HEK293 (cell line): Measurements from ENCODE around the gene CNIH3.

Experiments used
- KLF9 ChIP-seq: fragments of 450-650 bp; formaldehyde crosslinking; IDR thresholded peaks from 2 replicates; pipeline ENCODE4 v1.5.1; 2016; ENCODE audit warnings: missing biosample characterization, missing genetic modification characterization, low read depth
- SALL2 ChIP-seq: fragments of 450-650 bp; formaldehyde crosslinking; IDR thresholded peaks from 2 replicates; pipeline ENCODE4 v1.5.0; 2017; ENCODE audit warnings: missing biosample characterization, mild to moderate bottlenecking, missing genetic modification characterization, borderline replicate concordance
- SCRT2 ChIP-seq: fragments of 450-650 bp; formaldehyde crosslinking; IDR thresholded peaks from 2 replicates; pipeline ENCODE4 v1.5.1; 2016; ENCODE audit warnings: missing biosample characterization, missing genetic modification characterization
- SP7 ChIP-seq: fragments of 450-650 bp; formaldehyde crosslinking; IDR thresholded peaks from 2 replicates; pipeline ENCODE4 v1.5.1; 2016; ENCODE audit warnings: missing biosample characterization, missing genetic modification characterization
- TRIM28 ChIP-seq: IDR thresholded peaks from 2 replicates; pipeline ENCODE4 v1.6.1; 2011; ENCODE audit warnings: low read length, control low read depth, borderline replicate concordance
- WT1 ChIP-seq: fragments of 450-650 bp; formaldehyde crosslinking; IDR thresholded peaks from 2 replicates; pipeline ENCODE4 v1.5.1; 2016; ENCODE audit warnings: missing biosample characterization, missing genetic modification characterization
- ZBTB21 ChIP-seq: fragments of 450-650 bp; formaldehyde crosslinking; IDR thresholded peaks from 2 replicates; pipeline ENCODE4 v1.5.1; 2017; ENCODE audit warnings: missing biosample characterization, missing genetic modification characterization
- ZBTB7A ChIP-seq: fragments of 450-650 bp; formaldehyde crosslinking; IDR thresholded peaks from 2 replicates; pipeline ENCODE4 v1.5.1; 2016; ENCODE audit warnings: low read depth, missing biosample characterization, missing genetic modification characterization
- ZFP37 ChIP-seq: fragments of 450-650 bp; formaldehyde crosslinking; IDR thresholded peaks from 2 replicates; pipeline ENCODE4 v1.5.1; 2016; ENCODE audit warnings: missing biosample characterization, missing genetic modification characterization
- ZNF266 ChIP-seq: fragments of 450-650 bp; formaldehyde crosslinking; IDR thresholded peaks from 2 replicates; pipeline ENCODE4 v1.5.1; 2016; ENCODE audit warnings: missing biosample characterization, missing genetic modification characterization, low read depth
- ZNF302 ChIP-seq: fragments of 450-650 bp; formaldehyde crosslinking; IDR thresholded peaks from 2 replicates; pipeline ENCODE4 v1.5.1; 2016; ENCODE audit warnings: missing biosample characterization, missing genetic modification characterization, low read depth
- ZNF335 ChIP-seq: fragments of 450-650 bp; formaldehyde crosslinking; conservative IDR thresholded peaks from 2 replicates; pipeline ENCODE4 v1.5.1; 2016; ENCODE audit warnings: missing biosample characterization, missing genetic modification characterization
- ZNF514 ChIP-seq: fragments of 450-650 bp; formaldehyde crosslinking; IDR thresholded peaks from 2 replicates; pipeline ENCODE4 v1.5.1; 2016; ENCODE audit warnings: missing biosample characterization, missing genetic modification characterization
- ZNF629 ChIP-seq: fragments of 450-650 bp; formaldehyde crosslinking; IDR thresholded peaks from 2 replicates; pipeline ENCODE4 v1.5.1; 2017; ENCODE audit warnings: missing biosample characterization, missing genetic modification characterization
- ZNF843 ChIP-seq: fragments of 450-650 bp; formaldehyde crosslinking; IDR thresholded peaks from 2 replicates; pipeline ENCODE4 v1.5.1; 2016; ENCODE audit warnings: missing biosample characterization, missing genetic modification characterization
- TF ChIP-seq, protein P1 (sequence below): fragments of 450-650 bp; formaldehyde crosslinking; IDR thresholded peaks from 2 replicates; pipeline ENCODE4 v1.5.1; 2016; ENCODE audit warnings: missing biosample characterization, missing genetic modification characterization, borderline replicate concordance
- TF ChIP-seq, protein P2 (sequence below): fragments of 450-650 bp; formaldehyde crosslinking; IDR thresholded peaks from 2 replicates; pipeline ENCODE4 v1.5.1; 2016; ENCODE audit warnings: missing biosample characterization, missing genetic modification characterization
- TF ChIP-seq, protein P3 (sequence below): fragments of 450-650 bp; formaldehyde crosslinking; IDR thresholded peaks from 2 replicates; pipeline ENCODE4 v1.5.1; 2016; ENCODE audit warnings: missing biosample characterization, missing genetic modification characterization
- TF ChIP-seq, protein P4 (sequence below): fragments of 450-650 bp; formaldehyde crosslinking; IDR thresholded peaks from 2 replicates; pipeline ENCODE4 v1.5.1; 2016; ENCODE audit warnings: missing biosample characterization, missing genetic modification characterization
- TF ChIP-seq, protein P5 (sequence below): fragments of 450-650 bp; formaldehyde crosslinking; IDR thresholded peaks from 2 replicates; pipeline ENCODE4 v1.5.1; 2016; ENCODE audit warnings: missing biosample characterization, missing genetic modification characterization
- TF ChIP-seq, protein P6 (sequence below): fragments of 450-650 bp; formaldehyde crosslinking; IDR thresholded peaks from 2 replicates; pipeline ENCODE4 v1.5.1; 2016; ENCODE audit warnings: missing biosample characterization, missing genetic modification characterization
- TF ChIP-seq, protein P7 (sequence below): fragments of 450-650 bp; formaldehyde crosslinking; IDR thresholded peaks from 2 replicates; pipeline ENCODE4 v1.5.1; 2016; ENCODE audit warnings: missing biosample characterization, missing genetic modification characterization

CNIH3 gene

DNA sequence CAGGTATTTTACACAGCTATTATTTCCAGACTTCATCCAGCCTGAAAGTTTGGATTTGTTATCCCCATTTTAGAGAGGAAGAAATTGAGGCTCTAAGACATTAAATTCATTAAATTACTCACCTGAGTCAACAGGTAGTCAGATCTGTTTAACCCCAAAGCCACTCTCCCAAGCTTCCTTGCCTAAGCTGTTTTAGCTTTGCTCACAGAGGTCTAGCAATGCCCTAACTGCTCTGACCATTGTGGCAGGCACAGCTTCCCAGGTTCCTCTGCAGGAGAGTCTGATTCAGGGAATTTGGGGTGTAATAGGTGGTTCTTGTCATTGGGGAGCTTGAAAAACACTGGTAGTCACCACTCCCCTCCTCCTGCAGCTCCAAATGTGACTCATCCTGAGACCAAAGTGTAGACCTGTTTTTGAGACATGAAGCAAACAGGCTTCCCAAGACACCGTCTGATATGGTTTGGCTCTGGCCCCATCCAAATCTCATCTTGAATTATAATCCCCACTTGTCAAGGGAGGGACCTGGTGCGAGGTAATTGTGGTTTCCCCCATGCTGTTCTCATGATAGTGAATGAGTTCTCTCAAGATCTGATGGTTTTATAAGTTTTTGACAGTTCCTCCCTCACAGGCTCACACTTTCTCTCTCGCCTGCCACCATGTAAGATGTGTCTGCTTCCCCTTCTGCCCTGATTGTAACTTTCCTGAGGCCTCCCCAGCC is 170.6 kb downstream of the CNIH3 start (continued):
- TF ChIP-seq, protein P1, sequence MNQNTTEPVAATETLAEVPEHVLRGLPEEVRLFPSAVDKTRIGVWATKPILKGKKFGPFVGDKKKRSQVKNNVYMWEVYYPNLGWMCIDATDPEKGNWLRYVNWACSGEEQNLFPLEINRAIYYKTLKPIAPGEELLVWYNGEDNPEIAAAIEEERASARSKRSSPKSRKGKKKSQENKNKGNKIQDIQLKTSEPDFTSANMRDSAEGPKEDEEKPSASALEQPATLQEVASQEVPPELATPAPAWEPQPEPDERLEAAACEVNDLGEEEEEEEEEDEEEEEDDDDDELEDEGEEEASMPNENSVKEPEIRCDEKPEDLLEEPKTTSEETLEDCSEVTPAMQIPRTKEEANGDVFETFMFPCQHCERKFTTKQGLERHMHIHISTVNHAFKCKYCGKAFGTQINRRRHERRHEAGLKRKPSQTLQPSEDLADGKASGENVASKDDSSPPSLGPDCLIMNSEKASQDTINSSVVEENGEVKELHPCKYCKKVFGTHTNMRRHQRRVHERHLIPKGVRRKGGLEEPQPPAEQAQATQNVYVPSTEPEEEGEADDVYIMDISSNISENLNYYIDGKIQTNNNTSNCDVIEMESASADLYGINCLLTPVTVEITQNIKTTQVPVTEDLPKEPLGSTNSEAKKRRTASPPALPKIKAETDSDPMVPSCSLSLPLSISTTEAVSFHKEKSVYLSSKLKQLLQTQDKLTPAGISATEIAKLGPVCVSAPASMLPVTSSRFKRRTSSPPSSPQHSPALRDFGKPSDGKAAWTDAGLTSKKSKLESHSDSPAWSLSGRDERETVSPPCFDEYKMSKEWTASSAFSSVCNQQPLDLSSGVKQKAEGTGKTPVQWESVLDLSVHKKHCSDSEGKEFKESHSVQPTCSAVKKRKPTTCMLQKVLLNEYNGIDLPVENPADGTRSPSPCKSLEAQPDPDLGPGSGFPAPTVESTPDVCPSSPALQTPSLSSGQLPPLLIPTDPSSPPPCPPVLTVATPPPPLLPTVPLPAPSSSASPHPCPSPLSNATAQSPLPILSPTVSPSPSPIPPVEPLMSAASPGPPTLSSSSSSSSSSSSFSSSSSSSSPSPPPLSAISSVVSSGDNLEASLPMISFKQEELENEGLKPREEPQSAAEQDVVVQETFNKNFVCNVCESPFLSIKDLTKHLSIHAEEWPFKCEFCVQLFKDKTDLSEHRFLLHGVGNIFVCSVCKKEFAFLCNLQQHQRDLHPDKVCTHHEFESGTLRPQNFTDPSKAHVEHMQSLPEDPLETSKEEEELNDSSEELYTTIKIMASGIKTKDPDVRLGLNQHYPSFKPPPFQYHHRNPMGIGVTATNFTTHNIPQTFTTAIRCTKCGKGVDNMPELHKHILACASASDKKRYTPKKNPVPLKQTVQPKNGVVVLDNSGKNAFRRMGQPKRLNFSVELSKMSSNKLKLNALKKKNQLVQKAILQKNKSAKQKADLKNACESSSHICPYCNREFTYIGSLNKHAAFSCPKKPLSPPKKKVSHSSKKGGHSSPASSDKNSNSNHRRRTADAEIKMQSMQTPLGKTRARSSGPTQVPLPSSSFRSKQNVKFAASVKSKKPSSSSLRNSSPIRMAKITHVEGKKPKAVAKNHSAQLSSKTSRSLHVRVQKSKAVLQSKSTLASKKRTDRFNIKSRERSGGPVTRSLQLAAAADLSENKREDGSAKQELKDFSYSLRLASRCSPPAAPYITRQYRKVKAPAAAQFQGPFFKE (tag by site-specific recombination), result no peak
- TF ChIP-seq, protein P2, sequence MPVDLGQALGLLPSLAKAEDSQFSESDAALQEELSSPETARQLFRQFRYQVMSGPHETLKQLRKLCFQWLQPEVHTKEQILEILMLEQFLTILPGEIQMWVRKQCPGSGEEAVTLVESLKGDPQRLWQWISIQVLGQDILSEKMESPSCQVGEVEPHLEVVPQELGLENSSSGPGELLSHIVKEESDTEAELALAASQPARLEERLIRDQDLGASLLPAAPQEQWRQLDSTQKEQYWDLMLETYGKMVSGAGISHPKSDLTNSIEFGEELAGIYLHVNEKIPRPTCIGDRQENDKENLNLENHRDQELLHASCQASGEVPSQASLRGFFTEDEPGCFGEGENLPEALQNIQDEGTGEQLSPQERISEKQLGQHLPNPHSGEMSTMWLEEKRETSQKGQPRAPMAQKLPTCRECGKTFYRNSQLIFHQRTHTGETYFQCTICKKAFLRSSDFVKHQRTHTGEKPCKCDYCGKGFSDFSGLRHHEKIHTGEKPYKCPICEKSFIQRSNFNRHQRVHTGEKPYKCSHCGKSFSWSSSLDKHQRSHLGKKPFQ (tag by site-specific recombination), result peak; percentile 87
- TF ChIP-seq ZBTB7A (tag by site-specific recombination), result no peak
- TF ChIP-seq ZFP37, result 0 out of 2 replicates have a peak, but pooled peaks have one; percentile 25
- peak; percentile 62 for TF ChIP-seq SP7 (tag by site-specific recombination)
- peak; percentile 23; the same call in 1 of the 2 replicates for TF ChIP-seq ZBTB21
- TF ChIP-seq, protein P3, sequence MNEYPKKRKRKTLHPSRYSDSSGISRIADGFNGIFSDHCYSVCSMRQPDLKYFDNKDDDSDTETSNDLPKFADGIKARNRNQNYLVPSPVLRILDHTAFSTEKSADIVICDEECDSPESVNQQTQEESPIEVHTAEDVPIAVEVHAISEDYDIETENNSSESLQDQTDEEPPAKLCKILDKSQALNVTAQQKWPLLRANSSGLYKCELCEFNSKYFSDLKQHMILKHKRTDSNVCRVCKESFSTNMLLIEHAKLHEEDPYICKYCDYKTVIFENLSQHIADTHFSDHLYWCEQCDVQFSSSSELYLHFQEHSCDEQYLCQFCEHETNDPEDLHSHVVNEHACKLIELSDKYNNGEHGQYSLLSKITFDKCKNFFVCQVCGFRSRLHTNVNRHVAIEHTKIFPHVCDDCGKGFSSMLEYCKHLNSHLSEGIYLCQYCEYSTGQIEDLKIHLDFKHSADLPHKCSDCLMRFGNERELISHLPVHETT, result no peak
- TF ChIP-seq SCRT2 (tag by site-specific recombination), result peak; percentile 85
- peak; percentile 78; the same call in 1 of the 2 replicates for TF ChIP-seq TRIM28
- TF ChIP-seq ZNF843 (tag by site-specific recombination), result peak; percentile 53
- TF ChIP-seq, protein P4, sequence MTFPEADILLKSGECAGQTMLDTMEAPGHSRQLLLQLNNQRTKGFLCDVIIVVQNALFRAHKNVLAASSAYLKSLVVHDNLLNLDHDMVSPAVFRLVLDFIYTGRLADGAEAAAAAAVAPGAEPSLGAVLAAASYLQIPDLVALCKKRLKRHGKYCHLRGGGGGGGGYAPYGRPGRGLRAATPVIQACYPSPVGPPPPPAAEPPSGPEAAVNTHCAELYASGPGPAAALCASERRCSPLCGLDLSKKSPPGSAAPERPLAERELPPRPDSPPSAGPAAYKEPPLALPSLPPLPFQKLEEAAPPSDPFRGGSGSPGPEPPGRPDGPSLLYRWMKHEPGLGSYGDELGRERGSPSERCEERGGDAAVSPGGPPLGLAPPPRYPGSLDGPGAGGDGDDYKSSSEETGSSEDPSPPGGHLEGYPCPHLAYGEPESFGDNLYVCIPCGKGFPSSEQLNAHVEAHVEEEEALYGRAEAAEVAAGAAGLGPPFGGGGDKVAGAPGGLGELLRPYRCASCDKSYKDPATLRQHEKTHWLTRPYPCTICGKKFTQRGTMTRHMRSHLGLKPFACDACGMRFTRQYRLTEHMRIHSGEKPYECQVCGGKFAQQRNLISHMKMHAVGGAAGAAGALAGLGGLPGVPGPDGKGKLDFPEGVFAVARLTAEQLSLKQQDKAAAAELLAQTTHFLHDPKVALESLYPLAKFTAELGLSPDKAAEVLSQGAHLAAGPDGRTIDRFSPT (tag by site-specific recombination), result peak; percentile 85
- TF ChIP-seq WT1 (tag by site-specific recombination), result peak; percentile 96
- TF ChIP-seq, protein P5, sequence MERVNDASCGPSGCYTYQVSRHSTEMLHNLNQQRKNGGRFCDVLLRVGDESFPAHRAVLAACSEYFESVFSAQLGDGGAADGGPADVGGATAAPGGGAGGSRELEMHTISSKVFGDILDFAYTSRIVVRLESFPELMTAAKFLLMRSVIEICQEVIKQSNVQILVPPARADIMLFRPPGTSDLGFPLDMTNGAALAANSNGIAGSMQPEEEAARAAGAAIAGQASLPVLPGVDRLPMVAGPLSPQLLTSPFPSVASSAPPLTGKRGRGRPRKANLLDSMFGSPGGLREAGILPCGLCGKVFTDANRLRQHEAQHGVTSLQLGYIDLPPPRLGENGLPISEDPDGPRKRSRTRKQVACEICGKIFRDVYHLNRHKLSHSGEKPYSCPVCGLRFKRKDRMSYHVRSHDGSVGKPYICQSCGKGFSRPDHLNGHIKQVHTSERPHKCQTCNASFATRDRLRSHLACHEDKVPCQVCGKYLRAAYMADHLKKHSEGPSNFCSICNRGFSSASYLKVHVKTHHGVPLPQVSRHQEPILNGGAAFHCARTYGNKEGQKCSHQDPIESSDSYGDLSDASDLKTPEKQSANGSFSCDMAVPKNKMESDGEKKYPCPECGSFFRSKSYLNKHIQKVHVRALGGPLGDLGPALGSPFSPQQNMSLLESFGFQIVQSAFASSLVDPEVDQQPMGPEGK (tag by site-specific recombination), result no peak
- TF ChIP-seq ZNF266 (tag by site-specific recombination), result no peak
- no peak for TF ChIP-seq KLF9 (tag by site-specific recombination)
- 0 out of 2 replicates have a peak, but pooled peaks have one; percentile 10 for TF ChIP-seq ZNF629 (tag by site-specific recombination)
- no peak for TF ChIP-seq ZNF302
- TF ChIP-seq SALL2 (tag by site-specific recombination), result no peak
- TF ChIP-seq, protein P6, sequence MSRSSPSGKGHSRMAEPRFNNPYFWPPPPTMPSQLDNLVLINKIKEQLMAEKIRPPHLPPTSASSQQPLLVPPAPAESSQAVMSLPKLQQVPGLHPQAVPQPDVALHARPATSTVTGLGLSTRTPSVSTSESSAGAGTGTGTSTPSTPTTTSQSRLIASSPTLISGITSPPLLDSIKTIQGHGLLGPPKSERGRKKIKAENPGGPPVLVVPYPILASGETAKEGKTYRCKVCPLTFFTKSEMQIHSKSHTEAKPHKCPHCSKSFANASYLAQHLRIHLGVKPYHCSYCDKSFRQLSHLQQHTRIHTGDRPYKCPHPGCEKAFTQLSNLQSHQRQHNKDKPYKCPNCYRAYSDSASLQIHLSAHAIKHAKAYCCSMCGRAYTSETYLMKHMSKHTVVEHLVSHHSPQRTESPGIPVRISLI (tag by site-specific recombination), result no peak
- 0 out of 2 replicates have a peak, but pooled peaks have one; percentile 25 for TF ChIP-seq ZNF335
- no peak for TF ChIP-seq ZNF514 (tag by site-specific recombination)
- TF ChIP-seq, protein P7, sequence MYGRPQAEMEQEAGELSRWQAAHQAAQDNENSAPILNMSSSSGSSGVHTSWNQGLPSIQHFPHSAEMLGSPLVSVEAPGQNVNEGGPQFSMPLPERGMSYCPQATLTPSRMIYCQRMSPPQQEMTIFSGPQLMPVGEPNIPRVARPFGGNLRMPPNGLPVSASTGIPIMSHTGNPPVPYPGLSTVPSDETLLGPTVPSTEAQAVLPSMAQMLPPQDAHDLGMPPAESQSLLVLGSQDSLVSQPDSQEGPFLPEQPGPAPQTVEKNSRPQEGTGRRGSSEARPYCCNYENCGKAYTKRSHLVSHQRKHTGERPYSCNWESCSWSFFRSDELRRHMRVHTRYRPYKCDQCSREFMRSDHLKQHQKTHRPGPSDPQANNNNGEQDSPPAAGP, result peak; percentile 88
